Esophagus muscularis mucosa (tissue), 4 donors: ENCODE data around the gene NR3C2. TPM values are rescaled to one million over a fixed set of nuclear protein-coding genes. Genes with fewer than 3 reads are reported as not detected.
A peak's percentile ranks its signal among the peaks of the same experiment; 100 is the strongest.

Experiments used
- DNase-seq: peaks from one replicate; pipeline ENCODE4 v3.0.0-alpha.2; 2017; ENCODE audit errors: extremely low spot score
- H3K27ac ChIP-seq, 4 donors: fragments of 200-600 bp; sonication (generic); replicated peaks in 1 of 4; 1 replicate in 3 of 4; 2 replicates in 1 of 4; pipeline ENCODE4 v1.5.1; 2016 to 2019; ENCODE audit warnings: mild to moderate bottlenecking in 1 of 4
- H3K27me3 ChIP-seq, 4 donors: fragments of 200-600 bp; sonication (generic); one replicate each; pipeline versions ENCODE4 v1.5.1 to v1.6.0; 2016 to 2019
- H3K36me3 ChIP-seq, 4 donors: fragments of 200-600 bp; sonication (generic); one replicate each; pipeline ENCODE4 v1.5.1; 2016 to 2019
- H3K4me1 ChIP-seq, 4 donors: fragments of 200-600 bp; sonication (generic); one replicate each; pipeline ENCODE4 v1.5.1; 2016 to 2019
- H3K4me3 ChIP-seq, 4 donors: fragments of 200-600 bp; sonication (generic); 1 replicate in 2 of 4; 2 replicates in 2 of 4; pipeline ENCODE4 v1.5.1; 2016 to 2019; ENCODE audit warnings: mild to moderate bottlenecking in 4 of 4, moderate library complexity in 1 of 4
- H3K9me3 ChIP-seq, 4 donors: fragments of 200-600 bp; sonication (generic); 1 replicate in 3 of 4; 2 replicates in 1 of 4; pipeline ENCODE4 v1.5.1; 2016 to 2019
- CTCF ChIP-seq, 3 experiments: fragments of 200-600 bp in 2 of 3; fragments of 450-650 bp in 1 of 3; sonication (generic) in 2 of 3; IDR thresholded peaks; one replicate each; pipeline ENCODE4 v1.5.1; 2017 to 2019; ENCODE audit warnings: antibody characterized with exemption in 3 of 3, mild to moderate bottlenecking in 2 of 3, moderate library complexity in 1 of 3
- EP300 ChIP-seq: sonication (generic); formaldehyde crosslinking; IDR thresholded peaks from one replicate; pipeline ENCODE4 v1.6.1; 2017; ENCODE audit warnings: antibody characterized with exemption
- POLR2A ChIP-seq: fragments of 450-650 bp; IDR thresholded peaks from one replicate; pipeline ENCODE4 v1.6.1; 2017; ENCODE audit warnings: antibody characterized with exemption, moderate library complexity, mild to moderate bottlenecking, low read depth
- POLR2AphosphoS5 ChIP-seq, 2 donors: sonication (generic); formaldehyde crosslinking; IDR thresholded peaks; one replicate each; pipeline ENCODE4 v1.6.1; 2017; ENCODE audit warnings: antibody characterized with exemption in 2 of 2
- WGBS: methylation state at CpG from one replicate; pipeline ENCODE4 v1.1.5; 2018; 5-methylcytosine and 5-hydroxymethylcytosine counted together
- intact Hi-C: fragments of 100-400 bp; cut with DNase I; formaldehyde crosslinking; loops from one replicate; pipeline ENCODE4 v1.15.1; 2023
- total RNA-seq, 4 donors: library from RNA; depleted of rRNA; stranded (reverse); fragments of >200 nt; gene quantifications; one replicate each; pipeline versions ENCODE4 v1.1.0 to v1.2.1, GENCODE V29; 2016

The NR3C2 gene
- total RNA-seq, 4 donors from 2014 or later = 10.0 to 14.6 (median 12.1) TPM

- 79% methylated on average over 1 of the region's 1 CpG for WGBS
- H3K27ac ChIP-seq = no peak overlapping the region
- H3K4me1 ChIP-seq = peaks cover 6 to 11% (median 10%) of the 10 kb centered on the region in 4 donors
- no peaks in the 10 kb centered on the region for H3K27me3 ChIP-seq
- H3K36me3 ChIP-seq = no peaks in the 10 kb centered on the region
- DNase-seq = no peak
- no peak overlapping the region for H3K4me3 ChIP-seq
- TF ChIP-seq EP300 (no peak), POLR2AphosphoS5 (IDR thresholded peaks at IDR 0.05) (no peak), CTCF (IDR thresholded peaks at IDR 0.05) (no peak), POLR2A (no peak)
- intact Hi-C loops = no loop called here
- no peaks in the 10 kb centered on the region for H3K9me3 ChIP-seq
Measured at GRCh38 chr4:148364525-148364924, 77.7 kb downstream of the NR3C2 start.

- no peaks in the 10 kb centered on the region for H3K9me3 ChIP-seq
- H3K4me3 ChIP-seq = no peak overlapping the region
- 63% methylated on average over 1 of the region's 1 CpG for WGBS
- TF ChIP-seq POLR2A (no peak), EP300 (no peak), CTCF (IDR thresholded peaks at IDR 0.05) (no peak), POLR2AphosphoS5 (IDR thresholded peaks at IDR 0.05) (no peak)
- H3K4me1 ChIP-seq = peaks cover 0 to 14% (median 10%) of the 10 kb centered on the region in 4 donors
- no peak overlapping the region for H3K27ac ChIP-seq
- DNase-seq = no peak
- H3K27me3 ChIP-seq = no peaks in the 10 kb centered on the region
- intact Hi-C loops = no loop called here
- no peaks in the 10 kb centered on the region for H3K36me3 ChIP-seq
Measured at GRCh38 chr4:148359769-148360168, 82.4 kb downstream of the NR3C2 start.

GRCh38 chr4:148355442-148356123 is 86.6 kb downstream of the NR3C2 start:
- intact Hi-C loops = no loop called here
- no peaks in the 10 kb centered on the region for H3K9me3 ChIP-seq
- TF ChIP-seq POLR2AphosphoS5 (IDR thresholded peaks at IDR 0.05) (no peak), POLR2A (no peak), EP300 (no peak), CTCF (IDR thresholded peaks at IDR 0.05) (no peak)
- peaks cover 0 to 14% (median 10%) of the 10 kb centered on the region in 4 donors for H3K4me1 ChIP-seq
- no peak for DNase-seq
- peak overlapping the region in 1 of 4 donors; percentile 7 for H3K4me3 ChIP-seq
- WGBS = 68% methylated on average over 4 of the region's 4 CpGs
- no peaks in the 10 kb centered on the region for H3K36me3 ChIP-seq
- no peaks in the 10 kb centered on the region for H3K27me3 ChIP-seq
- H3K27ac ChIP-seq = peak overlapping the region in 3 of 4 donors; percentile 3 to 10 (median 5)

GRCh38 chr4:148354186-148354585 is 88.0 kb downstream of the NR3C2 start:
- no peak for DNase-seq
- 96% methylated on average over 4 of the region's 4 CpGs for WGBS
- Histone ChIP-seq H3K4me1 (peaks cover 0 to 9% (median 7%) of the 10 kb centered on the region in 4 donors), H3K9me3 (no peaks in the 10 kb centered on the region), H3K4me3 (no peak overlapping the region), H3K36me3 (no peaks in the 10 kb centered on the region), H3K27ac (no peak overlapping the region), H3K27me3 (no peaks in the 10 kb centered on the region)
- intact Hi-C loops = no loop called here
- TF ChIP-seq EP300 = no peak

GRCh38 chr4:148353571-148353970 is 88.6 kb downstream of the NR3C2 start:
- Histone ChIP-seq H3K27me3 (no peaks in the 10 kb centered on the region), H3K36me3 (no peaks in the 10 kb centered on the region), H3K4me1 (peaks cover 0 to 9% (median 7%) of the 10 kb centered on the region in 4 donors), H3K4me3 (no peak overlapping the region), H3K9me3 (no peaks in the 10 kb centered on the region), H3K27ac (no peak overlapping the region)
- intact Hi-C loops = no loop called here
- TF ChIP-seq POLR2A = no peak
- TF ChIP-seq POLR2AphosphoS5 (IDR thresholded peaks at IDR 0.05) = no peak
- no peak for TF ChIP-seq EP300
- no peak for TF ChIP-seq CTCF (IDR thresholded peaks at IDR 0.05)
- no peak for DNase-seq
